ENCODE data around the gene TMEM238L.
"Not testable (repeated sequence)": the region's sequence is repeated elsewhere in the genome, so short reads cannot be mapped to it uniquely, and the experiment has no call there.

The TMEM238L gene

DNA sequence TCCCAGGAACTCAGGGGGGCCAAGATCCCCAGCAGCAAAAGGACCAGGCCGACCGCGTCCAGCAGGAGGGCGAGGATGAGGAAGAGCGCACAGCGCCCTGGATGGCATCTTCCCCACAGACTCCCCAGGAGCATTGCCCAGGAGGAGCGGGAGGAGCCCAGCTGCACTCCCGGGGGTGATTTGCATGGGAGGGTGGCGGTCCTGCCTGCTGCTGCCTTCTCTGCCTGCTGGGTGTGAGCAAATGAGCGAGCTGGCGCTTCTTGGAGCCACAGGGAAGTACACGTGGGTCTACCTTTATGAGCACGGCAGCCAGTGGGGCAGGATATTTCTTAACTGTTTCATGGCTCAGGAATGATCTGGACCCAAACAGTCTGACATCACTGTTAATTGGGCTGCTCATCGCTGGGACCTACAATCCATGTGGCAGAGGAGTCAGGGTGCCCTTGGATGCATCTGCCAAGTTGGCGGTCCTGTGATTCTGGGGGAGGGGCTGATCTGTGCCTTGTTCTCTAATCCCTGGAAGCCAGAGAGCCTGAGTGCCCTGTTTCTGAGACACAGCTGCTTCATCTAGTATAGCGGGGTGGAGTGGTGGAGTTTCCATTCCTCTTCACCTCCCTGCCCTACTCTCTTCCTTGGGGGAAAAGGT is at the start of gene TMEM238L:
Gene TMEM238L, minus strand, starts transcription at position 270 of the 646 bp plus-strand sequence. Its CDS starts 136 bp downstream, at position 134.
- DNase-seq (ENCODE audit: low read depth): no peak

DNA sequence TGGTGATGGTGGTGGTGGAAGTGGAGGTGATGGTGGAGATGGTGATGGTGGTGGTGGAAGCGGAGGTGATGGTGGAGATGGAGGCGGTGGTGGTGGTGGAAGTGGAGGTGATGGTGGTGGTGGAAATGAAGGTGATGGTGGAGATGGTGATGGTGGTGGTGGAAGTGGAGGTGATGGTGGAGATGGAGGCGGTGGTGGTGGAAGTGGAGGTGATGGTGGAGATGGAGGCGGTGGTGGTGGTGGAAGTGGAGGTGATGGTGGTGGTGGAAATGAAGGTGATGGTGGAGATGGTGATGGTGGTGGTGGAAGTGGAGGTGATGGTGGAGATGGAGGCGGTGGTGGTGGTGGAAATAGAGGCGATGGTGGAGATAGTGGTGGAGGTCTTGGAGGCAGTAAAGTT is 42.7 kb upstream of the TMEM238L start:
- DNase-seq (ENCODE audit: low read depth): not testable (repeated sequence)

DNA sequence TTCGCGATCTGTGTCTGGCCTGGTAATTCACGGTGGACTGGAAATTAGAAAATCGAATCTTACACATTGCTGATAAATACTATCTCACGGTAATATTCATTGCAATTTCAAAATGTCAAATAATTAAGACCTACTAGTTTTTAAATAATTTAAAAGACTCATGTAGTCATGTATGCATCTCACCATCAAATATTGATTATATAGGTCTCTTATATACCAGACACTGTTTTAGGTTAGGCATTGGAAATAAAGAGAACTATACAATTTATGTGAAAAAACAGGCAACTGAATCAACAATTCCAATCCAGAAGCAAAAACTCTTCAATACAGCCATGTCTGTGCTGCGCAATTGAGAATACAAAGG is 41.5 kb upstream of the TMEM238L start:
- no peak for DNase-seq (ENCODE audit: low read depth)

DNA sequence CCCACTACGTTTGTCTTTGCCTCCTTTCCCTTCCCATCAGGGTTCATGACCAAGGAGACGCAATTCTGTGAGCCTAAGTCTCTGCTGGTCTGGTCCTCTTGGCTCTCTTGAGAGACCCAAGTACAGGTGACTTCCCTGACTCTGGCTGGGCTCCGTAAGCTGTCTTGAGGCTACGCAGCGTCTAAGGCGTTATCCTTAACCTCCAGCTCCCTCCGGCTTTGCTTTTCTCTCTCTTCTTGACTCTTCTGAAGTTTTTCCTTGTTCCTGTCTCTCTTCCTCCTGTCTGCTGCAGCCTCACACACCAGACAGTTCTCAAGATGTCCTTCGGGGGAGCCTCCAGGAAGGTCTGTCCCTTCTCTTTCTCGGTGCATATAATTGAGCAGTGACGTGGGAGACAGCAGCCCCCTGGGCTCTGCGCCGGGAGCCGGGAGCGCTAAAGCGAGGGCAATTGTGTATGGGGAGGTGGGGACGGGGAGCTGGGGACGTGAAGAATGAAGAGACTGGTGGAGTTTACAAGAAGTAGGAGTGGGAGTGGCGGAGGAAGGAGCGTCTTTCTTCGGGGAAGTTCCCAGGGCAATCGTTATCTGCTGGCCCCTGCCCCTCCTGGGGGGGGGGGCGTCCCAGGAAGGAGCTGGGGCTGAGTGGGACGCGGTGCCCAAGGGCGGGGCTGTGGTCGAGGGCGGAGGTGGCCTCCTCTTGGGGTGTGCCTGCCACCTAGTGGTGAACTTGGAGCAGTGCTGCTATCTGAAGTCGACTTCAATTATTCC is 40.9 kb upstream of the TMEM238L start:
- peak; percentile 59 for DNase-seq (ENCODE audit: low read depth)

GRCh38 chr17:10843811-10844210 is 39.9 kb upstream of the TMEM238L start:
- no peak for DNase-seq (ENCODE audit: low read depth)

- no peak for DNase-seq (ENCODE audit: low read depth)
Observed at GRCh38 chr17:10842658-10843057, 38.8 kb upstream of the TMEM238L start.

- no peak for DNase-seq (ENCODE audit: low read depth)
Observed at GRCh38 chr17:10838682-10839081, 34.8 kb upstream of the TMEM238L start.

DNA sequence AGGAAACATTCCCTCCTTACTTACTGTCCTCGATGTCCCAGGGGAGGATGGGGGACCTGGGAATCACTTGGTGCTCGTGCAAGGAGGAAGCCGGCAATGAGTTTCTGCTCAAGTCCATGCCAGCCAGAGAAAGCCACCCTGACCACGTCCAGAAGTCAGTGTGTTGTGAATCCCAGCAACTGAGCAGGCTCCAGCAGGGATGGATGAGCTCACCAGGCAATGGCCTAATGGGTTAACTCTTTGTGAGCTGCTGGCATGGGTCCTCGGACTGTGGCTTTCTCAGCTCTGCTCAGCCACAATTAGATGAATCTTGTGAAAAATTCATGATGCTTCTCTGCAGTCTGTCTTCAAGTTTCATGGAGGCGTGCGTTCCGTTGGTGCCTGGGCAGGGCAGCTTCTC is 34.0 kb upstream of the TMEM238L start, which contains the start of gene PIRT:
Gene PIRT, minus strand, starts transcription at position 167 of the 400 bp plus-strand sequence. CDS start 12,442 bp downstream, outside the sequence.
- no peak for DNase-seq (ENCODE audit: low read depth)

GRCh38 chr17:10836966-10837590 is 33.2 kb upstream of the TMEM238L start:
- DNase-seq (ENCODE audit: low read depth): no peak

DNA sequence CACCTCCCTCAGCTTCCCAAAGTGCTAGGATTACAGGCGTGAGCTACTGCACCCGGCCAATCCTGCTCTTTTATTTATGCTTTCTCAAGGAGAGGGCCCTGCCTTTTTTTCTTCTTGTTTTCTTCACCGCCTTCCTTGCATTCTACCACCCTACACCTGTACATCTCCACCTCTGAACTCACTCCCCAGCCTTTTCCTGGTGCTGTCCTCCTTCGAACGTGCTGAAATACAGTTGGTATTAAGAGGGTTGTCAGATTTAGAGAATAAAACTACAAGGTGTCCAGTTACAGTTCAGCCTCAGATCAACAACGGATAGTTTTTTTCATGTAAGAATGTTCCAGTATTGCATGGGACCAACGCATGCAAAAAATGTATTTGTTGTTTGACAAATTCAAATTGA is 32.2 kb upstream of the TMEM238L start:
- DNase-seq (ENCODE audit: low read depth): no peak

GRCh38 chr17:10831696-10832095 is 27.8 kb upstream of the TMEM238L start:
- no peak for DNase-seq (ENCODE audit: low read depth)

- no peak for DNase-seq (ENCODE audit: low read depth)
Observed at GRCh38 chr17:10827898-10828552, 24.1 kb upstream of the TMEM238L start.

DNA sequence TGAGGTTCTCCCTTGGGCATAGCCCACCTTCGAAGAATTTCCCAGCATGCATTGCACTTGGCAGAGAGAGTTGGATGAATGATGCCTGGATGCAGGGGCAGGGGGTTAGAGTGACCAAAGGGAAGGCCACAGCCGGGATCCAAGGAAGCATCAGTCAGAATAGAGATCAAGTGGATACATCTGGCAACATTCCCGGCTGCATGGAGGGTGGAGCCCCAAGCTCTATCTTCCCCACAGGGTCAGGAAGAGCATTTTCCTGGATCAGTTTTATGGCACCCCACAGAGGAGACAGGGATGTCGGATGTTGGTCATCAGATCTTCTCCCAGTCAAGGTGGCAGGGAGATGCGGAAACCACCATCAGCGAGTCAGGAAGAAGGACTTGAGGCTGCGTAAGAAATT is 21.0 kb upstream of the TMEM238L start:
- DNase-seq (ENCODE audit: low read depth): no peak

GRCh38 chr17:10821770-10822169 is 17.9 kb upstream of the TMEM238L start:
- DNase-seq (ENCODE audit: low read depth): no peak

GRCh38 chr17:10821054-10821453 is 17.2 kb upstream of the TMEM238L start:
- DNase-seq (ENCODE audit: low read depth): no peak

- DNase-seq (ENCODE audit: low read depth): no peak
Observed at GRCh38 chr17:10815319-10815718, 11.4 kb upstream of the TMEM238L start.

DNA sequence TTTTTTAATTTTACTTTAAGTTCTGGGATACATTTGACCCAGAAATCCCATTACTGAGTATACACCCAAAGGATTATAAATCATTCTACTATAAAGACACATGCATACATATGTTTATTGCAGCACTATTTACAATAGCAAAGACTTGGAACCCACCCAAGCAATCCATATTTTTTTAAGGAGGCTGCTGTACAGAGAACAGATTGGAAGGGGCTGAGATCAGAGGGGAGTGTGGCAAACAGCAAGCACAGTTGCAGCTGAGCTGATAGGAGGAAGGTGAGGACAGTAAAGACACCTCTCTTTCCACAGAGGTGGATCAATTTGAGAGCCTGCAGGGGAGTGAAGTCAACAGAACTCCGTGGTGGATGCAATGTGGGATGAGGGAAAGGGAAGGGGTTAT is 10.2 kb upstream of the TMEM238L start:
- DNase-seq (ENCODE audit: low read depth): no peak

DNA sequence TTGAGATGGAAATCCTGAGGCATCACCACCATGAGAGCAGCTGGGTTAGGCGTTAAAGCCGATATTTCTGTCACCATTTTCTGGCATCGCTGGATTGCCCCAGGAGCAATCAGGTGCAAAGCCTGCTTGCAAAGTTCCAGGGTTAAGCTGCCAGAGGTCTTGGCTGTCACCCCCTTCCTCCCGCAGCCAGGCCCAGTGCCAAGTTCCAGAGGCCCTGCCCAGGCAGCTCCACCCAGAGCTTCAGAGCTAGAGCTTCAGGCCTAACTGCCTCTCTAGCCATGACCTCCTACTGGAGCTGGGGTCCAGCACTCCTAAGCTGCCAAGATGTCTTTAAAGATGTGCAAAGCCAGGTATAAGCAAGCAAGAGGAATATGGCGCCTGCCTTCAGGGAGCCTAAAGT is 8.8 kb upstream of the TMEM238L start:
- DNase-seq (ENCODE audit: low read depth): no peak

DNA sequence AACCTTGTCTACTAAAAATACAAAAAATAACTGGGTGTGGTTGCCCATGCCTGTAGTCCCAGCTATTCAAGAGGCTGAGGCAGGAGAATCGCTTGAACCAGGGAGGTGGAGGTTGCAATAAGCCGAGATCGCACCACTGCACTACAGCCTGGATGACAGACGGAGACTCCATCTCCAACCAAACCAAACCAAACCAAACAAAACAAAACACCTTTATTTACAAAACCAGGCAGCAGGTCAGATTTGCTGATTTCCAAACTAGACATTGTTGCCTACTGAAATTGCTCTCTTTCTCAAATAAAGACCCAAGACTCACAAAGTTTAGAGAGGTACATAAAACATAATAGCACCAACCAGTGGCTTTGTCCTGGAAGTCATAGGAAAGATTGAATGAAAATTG is 5.7 kb upstream of the TMEM238L start:
- no peak for DNase-seq (ENCODE audit: low read depth)

DNA sequence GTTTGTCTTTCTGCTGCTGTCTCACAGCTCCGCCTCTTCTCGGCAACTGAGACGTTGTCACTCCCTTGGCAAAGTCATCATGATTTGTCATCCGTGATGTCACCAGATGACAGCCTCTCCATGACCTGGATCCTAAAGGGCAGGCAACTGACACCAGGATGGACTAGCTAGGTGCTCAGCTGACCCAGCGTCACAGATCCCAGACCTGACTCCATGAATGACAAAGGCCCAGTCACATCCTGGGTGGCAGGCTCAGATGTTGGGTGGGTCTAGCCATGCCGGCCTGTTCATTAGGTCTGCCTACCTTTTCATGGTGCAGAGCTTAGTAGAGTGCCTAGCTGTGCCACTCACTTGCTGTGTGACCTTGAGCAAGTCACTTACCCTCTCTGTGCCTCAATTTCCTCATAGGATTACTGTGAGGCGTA is 3.8 kb upstream of the TMEM238L start:
- DNase-seq (ENCODE audit: low read depth): no peak

GRCh38 chr17:10806545-10807262 is 2.8 kb upstream of the TMEM238L start:
- no peak for DNase-seq (ENCODE audit: low read depth)

DNA sequence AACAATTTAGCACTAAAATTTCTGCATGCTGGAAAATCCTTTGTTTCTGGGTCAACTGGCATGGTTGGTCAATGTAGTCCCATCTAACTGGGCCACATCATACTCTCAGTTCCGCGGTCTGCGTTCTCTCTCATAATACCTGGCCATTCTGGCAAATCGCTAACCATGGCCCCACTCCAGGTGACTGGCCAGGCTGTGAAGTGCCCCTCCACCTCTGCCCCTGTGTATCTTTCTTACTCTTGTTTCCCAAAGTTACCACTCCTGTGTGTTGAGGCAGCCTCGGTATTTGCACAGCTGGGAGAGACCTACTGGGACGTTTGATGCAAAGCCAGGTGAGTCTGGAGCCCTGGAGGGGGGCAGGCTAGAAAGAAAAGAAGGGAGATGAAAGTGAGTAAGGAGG is 2.0 kb upstream of the TMEM238L start:
- no peak for DNase-seq (ENCODE audit: low read depth)
